Neural progenitor cell (in vitro differentiated cells): ENCODE results near the gene SAPCD1. TPM values are rescaled to one million over a fixed set of nuclear protein-coding genes. Genes with fewer than 3 reads are reported as not detected.
A peak's percentile ranks its signal among the peaks of the same experiment; 100 is the strongest.

Source experiments
- DNase-seq: peaks from one replicate; pipeline ENCODE4 v3.0.0-alpha.2; 2016; ENCODE audit warnings: low spot score
- H2AFZ ChIP-seq: fragments of 200-600 bp; sonication (generic); replicated peaks from 2 replicates; pipeline ENCODE4 v1.6.1; 2016; ENCODE audit warnings: antibody characterized with exemption
- H3F3A ChIP-seq: fragments of 200-600 bp; sonication (generic); 2 replicates; pipeline ENCODE4 v1.6.1; 2016; ENCODE audit warnings: antibody characterized with exemption, low read depth
- H3K27ac ChIP-seq: fragments of 200-600 bp; sonication (generic); 2 replicates; pipeline ENCODE4 v1.5.1; 2016; ENCODE audit warnings: mild to moderate bottlenecking
- H3K27me3 ChIP-seq: fragments of 200-600 bp; sonication (generic); 2 replicates; pipeline ENCODE4 v1.6.1; 2016; ENCODE audit warnings: mild to moderate bottlenecking, moderate library complexity
- H3K36me3 ChIP-seq: fragments of 200-600 bp; sonication (generic); 2 replicates; pipeline ENCODE4 v1.5.1; 2016
- H3K4me1 ChIP-seq: fragments of 200-600 bp; sonication (generic); 2 replicates; pipeline ENCODE4 v1.6.1; 2016; ENCODE audit warnings: mixed run types
- H3K4me2 ChIP-seq: fragments of 200-600 bp; sonication (generic); 2 replicates; pipeline ENCODE4 v1.6.1; 2016
- H3K4me3 ChIP-seq: fragments of 200-600 bp; sonication (generic); 2 replicates; pipeline ENCODE4 v1.5.1; 2016
- H3K79me2 ChIP-seq: fragments of 200-600 bp; sonication (generic); 2 replicates; pipeline ENCODE4 v1.6.1; 2016; ENCODE audit warnings: low read depth
- H3K9ac ChIP-seq: fragments of 200-600 bp; sonication (generic); 2 replicates; pipeline ENCODE4 v1.6.1; 2016
- H3K9me3 ChIP-seq: fragments of 200-600 bp; sonication (generic); 2 replicates; pipeline ENCODE4 v1.5.1; 2016; ENCODE audit warnings: low read depth
- H4K20me1 ChIP-seq: fragments of 200-600 bp; sonication (generic); 2 replicates; pipeline ENCODE4 v1.6.1; 2016; ENCODE audit warnings: low read depth
- H3K27ac Mint-ChIP-seq: 3 replicates; pipeline ENCODE4 v1.8.0; 2021; ENCODE audit warnings: mixed read lengths
- H3K27me3 Mint-ChIP-seq: 2 replicates; pipeline ENCODE4 v1.8.0; 2022; ENCODE audit warnings: low read depth, mild to moderate bottlenecking, inconsistent platforms, moderate library complexity, mixed read lengths; ENCODE audit not compliant: insufficient read depth
- H3K36me3 Mint-ChIP-seq: 3 replicates; pipeline ENCODE4 v1.8.0; 2021; ENCODE audit warnings: mixed read lengths
- H3K4me1 Mint-ChIP-seq: 3 replicates; pipeline ENCODE4 v1.8.0; 2021; ENCODE audit warnings: mixed read lengths
- H3K4me3 Mint-ChIP-seq: 3 replicates; pipeline ENCODE4 v1.8.0; 2021; ENCODE audit warnings: mild to moderate bottlenecking, moderate library complexity, mixed read lengths
- H3K9me3 Mint-ChIP-seq: 3 replicates; pipeline ENCODE4 v1.8.0; 2020; ENCODE audit warnings: mixed read lengths
- EZH2 ChIP-seq: fragments of 200-600 bp; sonication (generic); IDR thresholded peaks from 2 replicates; pipeline ENCODE4 v1.6.1; 2017; ENCODE audit warnings: antibody characterized with exemption, mild to moderate bottlenecking, moderate library complexity
- EZH2phosphoT487 ChIP-seq: fragments of 200-600 bp; sonication (generic); IDR thresholded peaks from 2 replicates; pipeline ENCODE4 v1.6.1; 2017; ENCODE audit warnings: antibody characterized with exemption
- total RNA-seq: library from RNA; depleted of rRNA; stranded (reverse); fragments of >200 nt; gene quantifications from 2 replicates; pipeline ENCODE4 v1.2.3, GENCODE V29; 2015; ENCODE audit warnings: low replicate concordance
- TF ChIP-seq, protein P1 (sequence below): fragments of 200-600 bp; sonication (generic); IDR thresholded peaks from 2 replicates; pipeline ENCODE4 v1.5.1; 2017; ENCODE audit warnings: antibody characterized with exemption, mild to moderate bottlenecking

The SAPCD1 gene
- total RNA-seq, 1 donor from 2014 or later = 11.9 TPM

DNA sequence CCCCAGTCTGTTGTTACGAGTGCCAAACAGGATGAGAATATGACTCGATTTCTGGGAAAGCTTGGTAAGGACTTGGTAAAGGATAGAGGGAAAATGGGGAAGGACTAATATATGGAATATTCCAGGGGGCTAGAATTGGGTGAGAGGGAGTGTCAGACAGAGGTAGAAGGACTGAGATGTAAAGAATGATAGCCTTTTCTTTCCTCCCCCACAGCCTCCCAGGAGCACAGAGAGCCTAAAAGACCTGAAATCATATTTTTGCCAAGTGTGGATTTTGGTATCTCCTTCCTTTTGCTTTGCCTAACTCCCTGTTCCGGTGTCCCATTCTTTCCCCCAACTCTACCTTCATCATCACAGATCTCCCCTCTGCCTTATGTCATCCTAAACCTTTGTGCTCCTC lies 19.6 kb upstream of the SAPCD1 start:
- Histone ChIP-seq H3K4me3 (no peak overlapping the region), H3F3A (peaks cover 43% of the 10 kb centered on the region), H3K27me3 (no peaks in the 10 kb centered on the region), H3K27ac (no peak overlapping the region), H3K9ac (no peak overlapping the region), H2AFZ (no peak overlapping the region), H4K20me1 (no peaks in the 10 kb centered on the region), H3K79me2 (peaks cover 11% of the 10 kb centered on the region), H3K4me1 (peaks cover 47% of the 10 kb centered on the region), H3K4me2 (no peak overlapping the region), H3K36me3 (no peaks in the 10 kb centered on the region), H3K9me3 (no peaks in the 10 kb centered on the region)
- Mint-ChIP-seq H3K4me1 (peaks cover 62% of the 10 kb centered on the region), H3K36me3 (peaks cover 33% of the 10 kb centered on the region), H3K4me3 (no peak overlapping the region), H3K27me3 (peaks cover 11% of the 10 kb centered on the region), H3K27ac (peak overlapping the region; percentile 42), H3K9me3 (no peaks in the 10 kb centered on the region)
- TF ChIP-seq, protein P1, sequence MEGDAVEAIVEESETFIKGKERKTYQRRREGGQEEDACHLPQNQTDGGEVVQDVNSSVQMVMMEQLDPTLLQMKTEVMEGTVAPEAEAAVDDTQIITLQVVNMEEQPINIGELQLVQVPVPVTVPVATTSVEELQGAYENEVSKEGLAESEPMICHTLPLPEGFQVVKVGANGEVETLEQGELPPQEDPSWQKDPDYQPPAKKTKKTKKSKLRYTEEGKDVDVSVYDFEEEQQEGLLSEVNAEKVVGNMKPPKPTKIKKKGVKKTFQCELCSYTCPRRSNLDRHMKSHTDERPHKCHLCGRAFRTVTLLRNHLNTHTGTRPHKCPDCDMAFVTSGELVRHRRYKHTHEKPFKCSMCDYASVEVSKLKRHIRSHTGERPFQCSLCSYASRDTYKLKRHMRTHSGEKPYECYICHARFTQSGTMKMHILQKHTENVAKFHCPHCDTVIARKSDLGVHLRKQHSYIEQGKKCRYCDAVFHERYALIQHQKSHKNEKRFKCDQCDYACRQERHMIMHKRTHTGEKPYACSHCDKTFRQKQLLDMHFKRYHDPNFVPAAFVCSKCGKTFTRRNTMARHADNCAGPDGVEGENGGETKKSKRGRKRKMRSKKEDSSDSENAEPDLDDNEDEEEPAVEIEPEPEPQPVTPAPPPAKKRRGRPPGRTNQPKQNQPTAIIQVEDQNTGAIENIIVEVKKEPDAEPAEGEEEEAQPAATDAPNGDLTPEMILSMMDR = no peak
- TF ChIP-seq EZH2phosphoT487 (no peak), EZH2 (no peak)
- no peak for DNase-seq

DNA sequence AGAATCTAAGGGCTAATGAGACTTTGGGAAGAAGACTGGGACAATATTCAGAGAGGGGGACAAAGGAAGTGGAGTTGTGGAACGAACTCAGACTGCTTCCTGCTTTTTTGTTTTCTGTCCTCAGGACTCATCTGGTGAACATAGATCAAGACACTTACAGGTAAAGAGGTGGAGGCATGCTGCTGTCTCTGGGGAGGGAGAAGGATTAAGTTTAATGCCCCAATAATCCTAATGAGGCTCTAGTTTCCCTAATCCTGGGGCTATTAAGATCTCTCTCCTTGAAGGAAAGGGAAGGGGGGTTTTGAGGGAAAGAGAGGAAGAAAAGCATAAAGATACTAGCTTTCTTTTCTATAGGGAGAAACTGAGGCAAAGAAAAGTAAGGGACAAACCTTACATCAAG lies 18.0 kb upstream of the SAPCD1 start:
- Histone ChIP-seq H3K9me3 (no peaks in the 10 kb centered on the region), H3K4me3 (no peak overlapping the region), H3K4me1 (peaks cover 32% of the 10 kb centered on the region), H3F3A (peaks cover 34% of the 10 kb centered on the region), H3K27ac (peak overlapping the region; percentile 33), H4K20me1 (no peaks in the 10 kb centered on the region), H3K36me3 (no peaks in the 10 kb centered on the region), H2AFZ (no peak overlapping the region), H3K9ac (no peak overlapping the region), H3K27me3 (no peaks in the 10 kb centered on the region), H3K4me2 (peak overlapping the region; percentile 32), H3K79me2 (peaks cover 11% of the 10 kb centered on the region)
- Mint-ChIP-seq H3K9me3 (no peaks in the 10 kb centered on the region), H3K36me3 (peaks cover 36% of the 10 kb centered on the region), H3K4me1 (peaks cover 46% of the 10 kb centered on the region), H3K27me3 (peaks cover 11% of the 10 kb centered on the region), H3K4me3 (peak overlapping the region; percentile 8), H3K27ac (peak overlapping the region; percentile 47)
- no peak for DNase-seq
- TF ChIP-seq EZH2 (no peak), EZH2phosphoT487 (no peak)
- TF ChIP-seq, protein P1 = no peak

DNA sequence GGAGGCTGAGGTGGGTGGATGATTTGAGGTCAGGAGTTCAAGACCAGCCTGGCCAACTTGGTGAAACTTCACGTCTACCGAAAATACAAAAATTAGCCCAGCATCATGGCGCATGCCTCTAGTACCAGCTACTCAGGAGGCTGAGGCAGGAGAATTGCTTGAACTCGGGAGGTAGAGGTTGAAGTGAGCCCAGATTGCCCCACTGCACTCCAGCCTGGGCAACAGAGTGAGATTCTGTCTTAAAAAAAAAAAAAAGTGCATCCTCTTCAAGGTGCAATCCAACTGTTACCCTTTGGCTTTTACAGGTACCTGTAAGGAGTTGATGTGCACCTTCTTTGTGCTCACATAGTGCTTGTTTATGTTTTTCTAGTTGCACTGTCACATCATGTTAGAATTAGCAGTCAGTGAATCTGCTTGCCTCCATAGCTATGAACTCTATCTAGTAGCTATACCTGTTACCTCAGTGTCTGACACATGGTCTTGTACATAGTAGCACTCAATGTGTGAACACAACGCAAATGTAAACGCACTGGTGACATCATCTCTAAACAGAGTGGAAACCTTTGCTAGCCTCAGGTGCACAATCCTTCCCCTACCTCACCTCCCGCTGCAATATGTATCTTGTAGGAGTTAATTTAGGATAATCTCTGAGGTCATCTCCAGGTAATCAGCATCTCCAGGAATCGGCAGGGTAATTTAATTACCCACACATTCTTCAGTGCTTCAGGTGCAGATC lies 13.0 kb upstream of the SAPCD1 start:
- no peaks in the 10 kb centered on the region for H4K20me1 ChIP-seq
- Mint-ChIP-seq H3K27ac (peak overlapping the region; percentile 26), H3K4me1 (peaks cover 12% of the 10 kb centered on the region), H3K9me3 (no peaks in the 10 kb centered on the region), H3K27me3 (peaks cover 6% of the 10 kb centered on the region), H3K4me3 (no peak overlapping the region), H3K36me3 (peaks cover 20% of the 10 kb centered on the region)
- H3K9ac ChIP-seq = no peak overlapping the region
- H3K4me3 ChIP-seq = no peak overlapping the region
- no peaks in the 10 kb centered on the region for H3K9me3 ChIP-seq
- H3K4me1 ChIP-seq = peaks cover 10% of the 10 kb centered on the region
- H3F3A ChIP-seq = peaks cover 14% of the 10 kb centered on the region
- no peaks in the 10 kb centered on the region for H3K27me3 ChIP-seq
- H3K36me3 ChIP-seq = no peaks in the 10 kb centered on the region
- no peak overlapping the region for H3K27ac ChIP-seq
- no peak overlapping the region for H3K4me2 ChIP-seq
- H3K79me2 ChIP-seq = no peaks in the 10 kb centered on the region
- TF ChIP-seq EZH2 (no peak), EZH2phosphoT487 (no peak)
- TF ChIP-seq, protein P1 = no peak
- no peak overlapping the region for H2AFZ ChIP-seq
- DNase-seq = no peak
